Measurements from ENCODE around the gene FRG2C. TPM values are rescaled to one million over a fixed set of nuclear protein-coding genes. Genes with fewer than 3 reads are reported as not detected.
A peak's percentile ranks its signal among the peaks of the same experiment; 100 is the strongest.
"Not testable (repeated sequence)": the region's sequence is repeated elsewhere in the genome, so short reads cannot be mapped to it uniquely, and the experiment has no call there.

Gene FRG2C
- 0.48 TPM for total RNA-seq (ENCODE audit: insufficient read depth, low replicate concordance)

GRCh38 chr3:75664028-75664427, at the start of gene FRG2C:
Gene FRG2C, plus strand, starts transcription at chr3:75664328. Its CDS starts 52 bp downstream, at chr3:75664380.
- DNase-seq (ENCODE audit: low spot score): not testable (repeated sequence)

- peak; percentile 47 for DNase-seq (ENCODE audit: low spot score)
Observed at GRCh38 chr3:75618666-75619305, 45.3 kb upstream of the FRG2C start.

- DNase-seq (ENCODE audit: low spot score): not testable (repeated sequence)
Observed at GRCh38 chr3:75619481-75620031, 44.6 kb upstream of the FRG2C start.

GRCh38 chr3:75621772-75622171, 42.4 kb upstream of the FRG2C start:
- DNase-seq (ENCODE audit: low spot score): not testable (repeated sequence)

- DNase-seq (ENCODE audit: low spot score): not testable (repeated sequence)
Observed at GRCh38 chr3:75623656-75624055, 40.5 kb upstream of the FRG2C start.

GRCh38 chr3:75630887-75631535, 33.1 kb upstream of the FRG2C start:
- DNase-seq (ENCODE audit: low spot score): not testable (repeated sequence)

- no peak for DNase-seq (ENCODE audit: low spot score)
Observed at GRCh38 chr3:75631541-75631940, 32.6 kb upstream of the FRG2C start.

- DNase-seq (ENCODE audit: low spot score): not testable (repeated sequence)
Observed at GRCh38 chr3:75638947-75639346, 25.2 kb upstream of the FRG2C start.

GRCh38 chr3:75641107-75641517, 23.0 kb upstream of the FRG2C start:
- DNase-seq (ENCODE audit: low spot score): peak; percentile 92

GRCh38 chr3:75643031-75643800, 20.9 kb upstream of the FRG2C start:
- peak; percentile 41 for DNase-seq (ENCODE audit: low spot score)

- not testable (repeated sequence) for DNase-seq (ENCODE audit: low spot score)
Observed at GRCh38 chr3:75645548-75645947, 18.6 kb upstream of the FRG2C start.

GRCh38 chr3:75650191-75650590, 13.9 kb upstream of the FRG2C start:
- DNase-seq (ENCODE audit: low spot score): no peak

GRCh38 chr3:75655101-75655904, 8.8 kb upstream of the FRG2C start:
- not testable (repeated sequence) for DNase-seq (ENCODE audit: low spot score)

GRCh38 chr3:75655956-75656355, 8.2 kb upstream of the FRG2C start:
- not testable (repeated sequence) for DNase-seq (ENCODE audit: low spot score)

GRCh38 chr3:75658411-75659107, 5.6 kb upstream of the FRG2C start:
- peak; percentile 27 for DNase-seq (ENCODE audit: low spot score)

GRCh38 chr3:75659108-75659433, 5.1 kb upstream of the FRG2C start:
- not testable (repeated sequence) for DNase-seq (ENCODE audit: low spot score)

GRCh38 chr3:75665626-75666025, 1.5 kb downstream of the FRG2C start:
- not testable (repeated sequence) for DNase-seq (ENCODE audit: low spot score)

- not testable (repeated sequence) for DNase-seq (ENCODE audit: low spot score)
Observed at GRCh38 chr3:75667757-75668701, 3.9 kb downstream of the FRG2C start.

GRCh38 chr3:75668759-75669347, 4.7 kb downstream of the FRG2C start:
- DNase-seq (ENCODE audit: low spot score): not testable (repeated sequence)

All from umbilical cord (tissue), 2 donors.